Suppressor macrophage treated with lipopolysaccharide for 1 hour (primary cell): ENCODE results near the gene SEL1L3.
"Not testable (repeated sequence)": the region's sequence is repeated elsewhere in the genome, so short reads cannot be mapped to it uniquely, and the experiment has no call there.

ENCODE experiments used
- DNase-seq, 3 donors: peaks; one replicate each; pipeline ENCODE4 v3.0.0-alpha.2; 2020 to 2022

SEL1L3 gene

GRCh38 chr4:25862411-25863346 is at the start of gene SEL1L3:
TSS of gene SEL1L3 (minus strand) at chr4:25862988. CDS start at chr4:25862836, 152 bp downstream.
- peak in 2 of 3 donors; percentile 39 to 71 for DNase-seq

- no peak for DNase-seq
Measured at GRCh38 chr4:25911356-25911755, 48.6 kb upstream of the SEL1L3 start.

GRCh38 chr4:25908491-25908901 is 45.7 kb upstream of the SEL1L3 start:
- peak; percentile 74 to 79 (median 74) for DNase-seq

GRCh38 chr4:25906113-25906512 is 43.3 kb upstream of the SEL1L3 start:
- DNase-seq: not testable (repeated sequence)

- no peak for DNase-seq
Measured at GRCh38 chr4:25905371-25905770, 42.6 kb upstream of the SEL1L3 start.

GRCh38 chr4:25904748-25905082 is 41.9 kb upstream of the SEL1L3 start:
- DNase-seq: no peak

- peak in 1 of 3 donors; percentile 17 for DNase-seq
Measured at GRCh38 chr4:25903900-25904747, 41.3 kb upstream of the SEL1L3 start.

- DNase-seq: no peak
Measured at GRCh38 chr4:25901030-25901430, 38.2 kb upstream of the SEL1L3 start.

- peak; percentile 31 to 78 (median 58) for DNase-seq
Measured at GRCh38 chr4:25900310-25900709, 37.5 kb upstream of the SEL1L3 start.

GRCh38 chr4:25896776-25897539 is 34.2 kb upstream of the SEL1L3 start:
- no peak for DNase-seq

- DNase-seq: no peak
Measured at GRCh38 chr4:25892796-25893195, 30.0 kb upstream of the SEL1L3 start.

- DNase-seq: no peak
Measured at GRCh38 chr4:25890571-25891485, 28.0 kb upstream of the SEL1L3 start.

GRCh38 chr4:25889589-25890503 is 27.1 kb upstream of the SEL1L3 start:
- no peak for DNase-seq

- DNase-seq: no peak
Measured at GRCh38 chr4:25888781-25889180, 26.0 kb upstream of the SEL1L3 start.

- DNase-seq: peak; percentile 29 to 57 (median 55)
Measured at GRCh38 chr4:25884031-25884782, 21.4 kb upstream of the SEL1L3 start.

GRCh38 chr4:25883565-25883964 is 20.8 kb upstream of the SEL1L3 start:
- DNase-seq: no peak

- no peak for DNase-seq
Measured at GRCh38 chr4:25882226-25882625, 19.4 kb upstream of the SEL1L3 start.

- peak; percentile 22 to 62 (median 53) for DNase-seq
Measured at GRCh38 chr4:25881193-25881592, 18.4 kb upstream of the SEL1L3 start.

- DNase-seq: peak; percentile 25 to 58 (median 48)
Measured at GRCh38 chr4:25879991-25880651, 17.3 kb upstream of the SEL1L3 start.
